GM19324 (cell line): ENCODE results near the gene DNAAF5.
A peak's percentile ranks its signal among the peaks of the same experiment; 100 is the strongest.

Experiments used
- ATAC-seq: cut with Tn5 transposase; IDR thresholded peaks from one replicate; pipeline ENCODE4 v1.9.1; 2021; ENCODE audit warnings: mild to moderate bottlenecking, moderate library complexity; ENCODE audit not compliant: unreplicated experiment, low FRiP score

DNAAF5 gene

DNA sequence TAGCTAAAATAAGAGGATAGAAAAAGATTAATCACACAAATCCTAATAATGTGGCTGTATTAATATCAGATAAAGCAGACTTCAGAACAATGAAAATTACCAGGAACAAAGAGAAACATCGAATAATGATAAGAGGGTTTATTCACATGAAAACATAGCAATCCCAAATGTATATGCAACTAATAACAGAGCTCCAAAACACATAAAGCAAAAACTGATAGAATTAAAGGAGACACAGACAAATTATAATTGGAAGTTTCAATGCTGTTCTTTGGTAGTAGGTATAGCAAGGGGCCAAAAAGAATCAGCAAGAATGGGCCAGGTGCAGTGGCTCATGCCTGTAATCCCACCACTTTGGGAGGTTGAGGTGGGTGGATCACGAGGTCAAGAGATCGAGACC, 23.4 kb upstream of the DNAAF5 start:
- ATAC-seq = no peak

DNA sequence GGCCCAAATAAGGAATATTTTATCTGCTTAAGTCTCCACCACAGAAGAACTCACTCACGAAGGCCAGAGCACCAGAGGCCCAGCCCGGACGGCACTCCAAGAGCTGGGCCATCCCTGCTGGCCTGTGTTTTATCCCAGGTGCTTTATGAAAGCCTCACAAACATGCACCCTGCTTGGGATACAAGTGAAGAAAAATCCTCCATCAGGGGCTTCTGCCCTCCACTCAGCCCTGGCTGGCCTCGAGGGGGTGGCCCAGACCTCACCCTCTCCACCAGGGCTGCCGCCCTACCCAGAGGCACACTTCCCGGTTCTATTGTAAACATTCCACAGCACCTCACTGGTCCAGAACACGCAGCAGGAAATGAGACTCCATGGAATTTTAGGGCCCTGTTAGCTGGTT, 19.8 kb upstream of the DNAAF5 start:
- no peak for ATAC-seq

DNA sequence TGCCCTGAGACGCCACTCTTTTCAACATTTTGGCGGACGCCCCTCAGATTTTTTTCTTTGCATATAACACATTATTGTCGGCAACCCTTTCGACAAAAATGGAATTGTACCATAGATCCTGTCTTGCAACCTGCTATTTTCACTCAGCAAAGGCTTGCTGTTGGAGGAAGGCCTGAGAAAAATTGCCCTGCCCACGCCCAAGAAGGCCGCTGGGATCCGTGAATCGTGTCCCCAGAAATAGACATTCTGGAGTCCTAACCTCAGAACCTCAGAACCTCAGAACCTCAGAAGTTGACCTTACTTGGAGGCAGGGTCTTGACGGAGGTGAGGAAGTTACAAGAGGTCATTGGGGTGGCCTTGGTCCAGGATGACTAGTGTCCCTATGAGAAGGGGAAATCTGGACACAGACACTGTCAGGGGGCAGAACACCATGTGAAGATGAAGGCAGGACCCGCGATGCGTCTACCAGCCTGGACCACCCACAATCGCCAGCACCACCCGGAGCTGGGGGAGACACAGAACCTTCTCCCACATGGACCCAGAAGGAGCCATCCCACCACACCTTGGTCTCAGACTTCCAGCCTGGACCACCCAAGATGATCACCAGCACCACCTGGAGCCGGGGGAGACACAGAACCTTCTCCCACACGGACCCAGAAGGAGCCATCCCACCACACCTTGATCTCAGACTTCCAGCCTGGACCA, 19.1 kb upstream of the DNAAF5 start:
- no peak for ATAC-seq

DNA sequence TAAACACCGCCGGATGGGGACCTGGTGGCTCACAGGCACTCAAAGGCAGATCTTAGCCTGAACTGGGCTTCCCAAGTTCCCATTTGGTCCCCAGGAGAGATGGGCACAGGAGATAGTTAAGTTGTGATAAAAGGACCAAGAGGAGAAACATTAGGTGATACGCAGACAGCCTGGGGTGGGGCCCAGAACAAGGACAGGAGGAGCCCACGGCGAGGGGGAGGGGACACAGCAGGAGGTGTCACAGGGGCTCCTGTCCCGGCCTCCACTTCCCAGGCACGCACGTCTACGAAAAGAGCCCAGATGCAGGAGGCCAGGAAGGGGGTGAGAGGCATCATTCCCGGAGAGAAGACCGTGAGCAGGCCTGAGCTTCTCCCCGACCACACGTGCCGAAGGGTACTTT, 16.3 kb upstream of the DNAAF5 start:
- no peak for ATAC-seq

DNA sequence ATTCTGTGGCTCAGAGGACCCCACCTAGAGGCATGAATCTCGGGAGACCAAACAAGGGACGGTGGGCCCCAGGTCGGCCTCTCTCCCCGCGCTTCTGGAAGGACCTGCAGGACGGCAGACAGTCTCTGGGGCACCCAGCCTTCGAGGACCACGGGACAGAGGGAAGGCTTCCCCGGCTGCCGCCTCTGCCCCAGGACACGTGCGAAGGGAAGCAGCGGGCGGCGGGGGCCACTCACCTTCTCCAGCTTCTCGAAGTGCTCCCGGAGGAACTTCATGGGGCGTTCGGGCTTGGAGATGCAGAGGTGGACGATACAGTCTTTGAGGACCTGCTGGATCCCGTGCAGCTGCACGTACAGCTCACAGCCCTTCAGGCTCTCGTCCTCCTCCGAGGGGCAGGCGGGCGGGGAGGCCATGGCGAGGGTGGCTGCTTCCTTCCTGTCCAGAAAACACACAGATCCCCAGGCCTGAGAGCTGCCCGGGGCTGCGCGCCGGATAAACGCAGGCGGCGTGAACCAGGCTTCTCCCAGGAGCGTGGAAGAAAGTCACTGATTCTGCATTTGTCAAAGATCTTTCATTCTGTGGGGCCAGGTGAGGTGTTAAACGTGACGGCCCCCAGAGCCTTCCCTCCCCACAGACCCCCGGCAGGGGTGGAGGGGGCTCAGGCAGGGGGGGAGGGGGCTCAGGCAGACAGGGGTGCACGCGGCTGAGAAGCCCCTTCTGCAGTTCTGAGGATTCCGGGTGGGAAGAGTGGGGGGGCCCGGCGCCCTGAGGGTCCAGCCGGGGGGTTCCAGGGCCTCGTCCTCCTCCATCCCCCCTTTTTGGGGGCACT, 15.2 kb upstream of the DNAAF5 start:
- ATAC-seq = no peak

DNA sequence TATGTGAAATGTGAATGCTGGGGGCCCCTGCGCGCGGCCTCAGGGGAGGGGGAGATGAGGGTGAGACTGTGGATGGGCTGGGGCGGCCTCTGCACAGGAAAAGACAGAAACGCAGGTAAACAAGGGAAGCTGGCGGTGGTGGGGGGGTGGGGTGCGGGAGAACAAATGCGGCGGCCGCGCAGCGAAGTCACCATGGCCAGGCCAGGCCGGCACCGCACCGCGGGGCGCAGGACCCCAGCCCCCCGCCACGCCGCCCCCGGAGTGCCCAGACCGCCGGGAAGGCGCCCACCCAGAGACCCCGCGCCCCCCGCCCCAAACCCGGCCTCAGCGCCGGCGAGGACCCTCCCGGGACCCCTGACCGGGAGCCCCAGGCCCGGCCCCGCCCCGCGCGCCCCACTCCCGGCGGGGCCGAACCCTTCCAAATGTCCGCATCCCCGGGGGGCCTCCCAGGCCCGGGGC, 14.5 kb upstream of the DNAAF5 start:
- no peak for ATAC-seq

DNA sequence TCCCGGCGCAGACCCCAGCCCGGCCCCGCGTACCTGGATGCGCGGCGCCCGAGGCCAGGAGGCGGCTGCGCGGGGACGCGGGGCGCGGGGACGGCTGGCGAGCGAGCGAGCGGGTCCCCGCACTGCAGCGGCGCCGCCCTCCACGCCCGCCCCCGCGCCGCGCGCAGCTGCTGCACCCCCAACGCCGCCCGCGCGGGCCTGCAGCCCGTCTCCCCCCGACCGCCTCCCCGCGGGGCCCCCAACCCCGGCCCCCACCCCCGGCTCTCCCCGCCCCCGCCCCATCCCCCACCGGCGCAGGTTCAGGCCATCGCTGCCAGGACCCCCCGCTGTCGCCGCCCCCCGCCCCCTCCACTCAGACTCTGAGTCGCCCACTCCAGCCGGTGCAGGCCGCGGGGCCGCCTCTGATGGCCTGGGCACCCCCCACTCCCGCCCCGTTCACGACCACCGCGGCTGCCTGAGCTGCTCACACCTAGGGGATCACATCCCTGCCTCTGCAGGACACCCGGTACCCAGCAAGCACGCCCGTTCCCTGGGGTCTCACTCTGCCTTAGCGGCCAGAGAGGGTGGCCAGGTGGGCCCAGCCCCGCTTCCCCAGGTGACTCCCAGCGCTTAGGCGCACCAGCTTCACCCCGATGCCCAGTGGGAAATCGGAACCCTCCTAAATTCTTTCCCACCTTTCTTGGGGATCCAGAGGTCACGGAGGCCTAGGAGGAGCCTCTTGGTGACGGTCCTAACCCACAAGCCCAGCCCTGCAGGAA, 13.9 kb upstream of the DNAAF5 start:
- no peak for ATAC-seq

DNA sequence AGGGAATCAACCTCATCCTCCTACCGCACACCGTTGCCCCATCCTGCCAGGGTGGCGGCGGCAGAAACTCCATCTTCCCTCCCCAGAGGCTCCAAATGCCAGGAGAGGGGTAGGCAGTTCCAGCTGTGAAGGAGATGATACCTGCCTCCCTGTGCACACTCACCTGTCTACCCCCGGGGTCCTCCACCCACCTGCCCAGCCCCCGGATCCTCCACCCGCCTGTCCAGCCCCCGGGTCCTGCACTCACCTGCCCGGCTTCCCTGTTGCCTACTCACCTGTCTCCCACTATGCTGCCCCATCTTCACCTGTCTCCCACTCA, 13.4 kb upstream of the DNAAF5 start:
- ATAC-seq = no peak

DNA sequence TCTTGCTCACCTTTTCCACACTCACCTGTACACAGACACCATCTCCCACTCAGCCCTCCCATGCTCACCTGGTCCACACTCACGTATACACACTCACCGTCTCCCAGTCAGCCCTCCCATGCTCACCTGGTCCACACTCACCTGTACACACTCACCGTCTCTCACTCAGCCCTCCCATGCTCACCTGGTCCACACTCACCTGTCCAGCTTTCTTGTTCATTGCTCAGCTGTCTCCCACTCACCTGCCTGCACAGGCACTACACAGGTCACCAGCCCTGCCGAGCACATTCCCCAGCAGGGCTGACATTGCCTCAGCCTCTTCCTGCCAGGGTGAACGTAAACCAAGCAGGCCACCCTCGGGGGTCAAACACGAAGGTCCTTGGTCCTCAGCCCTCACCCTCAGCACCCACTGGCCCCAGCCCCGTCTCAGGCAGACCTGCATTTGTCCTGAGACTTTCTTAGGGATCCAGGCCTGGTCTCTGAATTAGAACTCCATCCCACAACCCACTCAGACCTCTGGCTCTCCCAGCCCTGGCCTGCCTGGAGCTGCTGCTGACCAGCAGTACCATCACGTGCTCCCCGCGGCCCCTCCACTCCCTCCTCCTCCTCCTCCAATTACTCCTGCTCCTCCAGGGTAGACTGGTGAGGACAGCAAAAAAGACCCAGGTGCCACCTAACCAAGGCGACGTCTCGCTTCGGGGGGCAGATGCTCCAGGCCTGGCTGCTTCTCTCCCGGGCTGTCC, 12.8 kb upstream of the DNAAF5 start:
- no peak for ATAC-seq

DNA sequence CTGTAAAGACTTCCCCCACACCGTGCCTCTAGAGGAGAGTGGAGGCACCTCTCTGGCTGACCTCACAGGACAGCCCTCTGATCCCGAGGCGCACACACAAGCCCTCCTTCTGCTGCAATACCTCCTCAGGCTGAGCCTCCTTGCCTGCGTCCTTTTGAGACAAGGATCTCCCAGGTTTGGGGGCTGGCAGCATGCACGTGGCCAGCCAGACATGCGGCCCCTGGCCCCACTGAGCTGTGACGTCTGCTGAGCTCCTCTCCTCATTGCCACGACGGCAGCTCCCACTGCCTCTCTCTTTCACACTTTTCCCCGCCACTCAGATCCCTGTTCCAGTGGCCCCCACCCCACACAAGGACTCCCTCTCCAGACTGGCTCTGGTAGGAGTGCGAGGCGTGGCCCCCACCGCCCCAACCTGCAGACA, 12.2 kb upstream of the DNAAF5 start:
- ATAC-seq = no peak

DNA sequence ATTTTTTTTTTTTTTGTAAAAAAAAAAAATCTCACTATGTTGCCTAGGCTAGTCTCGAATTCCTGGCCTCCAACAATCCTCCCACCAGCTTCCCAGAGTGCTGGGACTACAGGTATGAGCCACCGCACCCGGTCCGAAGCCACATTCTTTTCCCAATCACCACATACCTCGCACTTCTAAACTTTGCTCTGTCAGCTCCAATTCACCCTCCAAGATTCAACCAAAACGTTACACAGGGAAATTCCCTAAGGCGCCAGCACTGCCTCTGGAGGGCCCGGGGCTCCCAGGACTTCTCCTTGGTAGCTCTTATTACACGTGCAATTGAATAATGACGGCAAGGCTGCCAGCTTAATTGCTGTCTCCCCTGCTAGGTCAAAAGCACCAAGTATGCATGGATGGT, 10.3 kb upstream of the DNAAF5 start:
- no peak for ATAC-seq

DNA sequence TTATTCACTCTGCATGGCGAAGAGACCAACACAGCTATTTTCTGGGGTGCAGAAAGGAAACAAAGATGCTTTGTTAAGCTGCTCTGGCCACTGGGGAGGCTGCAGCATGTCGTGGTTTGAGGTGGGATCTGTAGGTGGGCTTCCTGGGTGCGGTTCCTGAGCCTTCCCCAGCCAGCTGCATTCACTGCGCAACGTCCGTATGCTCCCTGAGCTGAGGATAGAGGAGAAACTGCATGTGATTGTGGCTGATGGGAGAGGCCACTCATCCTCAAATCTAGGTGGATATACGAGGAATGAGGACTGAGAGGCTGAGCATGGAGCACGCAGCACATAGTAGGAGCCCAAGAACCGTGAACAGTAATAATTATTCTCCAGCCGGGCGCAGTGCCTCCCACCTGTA, 9.9 kb upstream of the DNAAF5 start:
- no peak for ATAC-seq

DNA sequence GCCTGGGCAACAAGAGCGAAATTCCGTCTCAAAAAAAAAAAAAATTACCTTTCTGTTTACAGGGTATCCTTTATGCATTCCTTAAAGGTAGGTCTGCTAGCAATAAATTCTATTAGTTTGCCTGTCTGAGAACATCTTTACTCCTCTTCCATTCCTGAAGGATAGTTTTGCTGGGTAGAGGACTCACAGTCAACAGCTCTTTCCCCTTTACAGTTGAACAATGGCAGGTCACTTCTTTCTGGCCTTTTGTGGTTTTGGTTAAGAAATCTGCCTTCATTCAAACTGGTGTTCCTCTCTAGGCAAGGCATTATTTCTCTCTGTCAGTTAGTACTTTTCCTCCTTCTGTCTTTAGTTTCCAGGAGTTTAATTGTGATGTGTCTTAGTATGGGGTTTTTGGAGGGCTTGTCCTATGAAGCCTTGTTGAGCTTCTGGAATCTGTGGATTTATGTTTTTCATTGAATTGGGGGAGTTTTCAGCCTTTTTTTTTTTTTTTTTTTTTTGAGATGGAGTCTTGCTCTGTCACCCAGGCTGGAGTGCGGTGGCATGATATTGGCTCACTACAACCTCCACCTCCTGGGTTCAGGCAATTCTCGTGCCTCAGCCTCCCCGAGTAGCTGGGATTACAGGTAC, 4.8 kb upstream of the DNAAF5 start:
- ATAC-seq = no peak

DNA sequence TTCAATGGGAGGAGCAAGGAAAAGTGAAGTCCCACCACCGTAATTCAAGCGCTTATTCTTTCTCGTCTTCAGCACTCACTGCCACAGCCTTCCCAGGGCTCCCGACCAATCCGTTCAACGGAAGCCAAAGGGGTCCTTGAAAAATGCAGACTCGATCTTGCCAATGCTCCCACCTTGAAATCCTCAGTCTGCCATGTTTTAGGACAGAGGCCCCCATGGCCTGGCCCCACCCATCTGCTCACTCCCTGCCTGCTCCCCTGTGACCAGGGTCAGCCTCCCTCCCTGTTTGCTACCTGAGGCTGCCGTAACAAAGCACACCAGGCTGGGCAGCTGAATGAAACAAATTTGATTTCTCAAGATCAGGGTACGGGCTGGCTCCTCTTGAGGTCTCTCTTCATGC, 3.0 kb upstream of the DNAAF5 start:
- no peak for ATAC-seq

DNA sequence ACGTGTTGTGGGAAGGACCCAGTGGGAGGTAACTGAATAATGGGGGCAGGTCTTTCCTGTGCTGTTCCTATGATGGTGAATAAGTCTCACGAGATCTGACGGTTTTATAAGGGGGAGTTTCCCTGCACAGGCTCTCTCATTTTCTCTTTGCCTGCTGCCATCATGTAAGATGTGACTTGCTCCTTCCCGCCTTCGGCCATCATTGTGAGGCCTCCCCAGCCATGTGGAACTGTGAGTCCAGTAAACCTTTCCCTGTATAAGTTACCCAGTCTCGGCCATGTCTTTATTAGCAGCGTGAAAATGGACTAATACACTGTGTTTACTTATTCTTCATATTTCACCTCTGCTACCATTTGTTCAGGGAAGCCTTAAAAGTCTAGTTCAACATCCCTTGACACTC, 2.2 kb upstream of the DNAAF5 start:
- no peak for ATAC-seq

DNA sequence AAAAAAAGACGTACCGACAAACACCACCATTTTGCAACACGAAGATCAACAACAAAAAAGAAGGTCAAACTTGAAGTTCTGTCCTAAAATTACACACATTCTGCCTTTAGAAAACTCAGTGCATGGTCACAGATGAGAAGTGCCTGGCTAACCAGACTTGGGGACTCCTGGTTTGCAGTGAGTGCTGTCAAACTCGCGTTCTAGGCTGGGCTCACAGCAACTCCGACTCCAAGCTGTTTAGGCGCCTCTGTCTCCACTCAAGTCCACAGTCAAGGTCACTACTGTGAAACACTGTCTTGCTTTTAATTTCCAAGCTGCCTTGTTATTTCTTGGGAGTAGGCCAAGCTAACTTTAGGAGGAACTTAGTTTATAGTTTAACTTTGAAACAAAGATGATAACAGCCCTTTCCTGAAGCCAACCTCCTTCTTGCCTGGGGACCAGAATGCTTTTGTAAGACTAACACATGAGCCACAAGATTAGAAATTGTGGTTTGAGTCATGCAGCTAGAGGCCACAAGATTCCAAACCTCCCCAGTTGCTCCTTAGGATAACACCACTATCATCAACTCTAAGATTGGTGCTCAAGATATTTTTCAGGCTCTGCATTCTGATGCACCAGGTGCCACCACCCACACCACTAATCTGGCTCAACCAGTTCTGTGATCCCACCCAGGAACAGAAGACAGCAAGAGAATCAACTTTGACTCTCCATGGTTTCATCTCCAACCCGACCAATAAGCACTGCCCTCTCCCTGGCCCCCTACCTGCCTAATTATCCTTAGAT, 1.1 kb upstream of the DNAAF5 start:
- ATAC-seq = no peak

DNA sequence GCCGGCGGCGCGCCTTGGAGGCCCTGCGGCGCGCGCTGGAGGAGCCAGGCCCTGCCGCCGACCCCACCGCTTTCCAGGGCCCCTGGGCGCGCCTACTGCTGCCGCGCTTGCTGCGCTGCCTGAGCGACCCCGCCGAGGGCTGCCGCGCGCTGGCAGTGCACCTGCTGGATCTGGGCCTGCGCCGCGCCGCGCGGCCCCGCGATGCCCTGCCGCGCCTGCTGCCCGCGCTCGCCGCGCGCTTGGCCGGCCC, 280 bp downstream of the DNAAF5 start:
- ATAC-seq = peak; percentile 28

DNA sequence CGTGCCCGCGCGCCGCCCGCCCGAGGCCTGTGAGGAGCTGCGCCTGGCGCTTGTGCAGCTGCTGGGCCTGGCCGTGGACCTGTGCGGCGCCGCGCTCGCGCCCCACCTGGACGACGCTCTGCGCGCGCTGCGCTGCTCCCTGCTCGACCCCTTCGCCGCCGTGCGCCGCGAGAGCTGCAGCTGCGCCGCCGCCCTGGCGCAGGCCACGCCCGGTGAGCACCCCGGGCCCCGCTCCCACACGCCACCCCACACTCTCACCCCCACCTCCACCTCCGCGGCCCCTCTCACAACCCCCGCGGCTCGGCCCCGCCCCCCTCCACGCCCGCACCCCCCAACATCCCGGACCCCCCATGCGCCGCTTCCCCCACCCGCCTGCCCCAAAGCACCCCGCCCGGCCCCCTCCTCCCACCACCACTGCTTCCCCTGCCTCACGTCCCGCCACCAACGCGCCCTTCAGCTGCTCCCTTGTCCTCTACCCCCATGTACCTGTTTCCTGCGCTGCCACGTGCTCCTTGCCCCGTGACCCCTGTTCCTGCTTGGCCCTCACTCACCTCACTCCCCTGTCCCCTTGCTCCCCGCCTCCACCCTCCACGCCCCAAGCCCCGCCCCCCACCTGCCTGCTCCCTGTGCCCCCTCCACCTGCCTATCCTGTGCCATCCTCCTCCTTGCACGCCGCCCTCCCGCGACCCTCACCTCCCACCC, 756 bp downstream of the DNAAF5 start, which contains the start of gene PRKAR1B:
Gene PRKAR1B, minus strand, starts transcription at position 178 of the 702 bp plus-strand sequence. CDS start 15,776 bp downstream, outside the sequence.
- ATAC-seq = peak; percentile 34

DNA sequence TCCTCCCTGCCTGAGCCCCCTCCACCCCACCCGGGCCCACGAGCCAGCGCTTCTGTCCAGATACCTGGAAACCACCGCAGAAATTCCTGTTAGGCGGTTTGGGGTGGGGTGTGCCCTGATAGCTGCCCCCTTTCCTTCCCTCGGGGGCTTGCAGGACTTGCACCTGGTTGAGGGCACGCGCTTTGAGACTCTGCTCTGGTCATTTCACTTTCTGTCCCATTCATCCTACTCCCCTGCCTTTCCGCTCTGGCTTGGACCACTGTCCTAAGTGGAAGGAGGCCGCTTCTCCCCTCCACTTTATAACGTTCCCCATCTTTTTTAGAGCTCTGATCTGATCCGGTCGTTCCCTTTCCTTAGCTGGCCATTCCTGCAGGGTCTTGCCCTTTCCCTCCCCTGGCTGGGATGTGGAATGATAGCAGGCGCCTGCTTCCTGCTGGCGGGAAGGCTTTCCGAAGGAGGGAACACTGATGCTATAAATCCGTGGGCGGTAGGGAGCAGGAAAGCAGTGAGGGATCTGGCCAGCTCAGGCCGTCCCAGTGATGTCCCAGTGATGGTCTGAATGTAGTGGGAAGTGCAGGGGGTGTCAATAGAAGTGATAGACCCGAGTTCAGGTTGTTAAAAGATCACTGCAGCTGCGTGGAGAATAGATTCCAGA, 1.4 kb downstream of the DNAAF5 start:
- ATAC-seq = no peak
